ENCODE data around the gene NADSYN1.

Gene NADSYN1

DNA sequence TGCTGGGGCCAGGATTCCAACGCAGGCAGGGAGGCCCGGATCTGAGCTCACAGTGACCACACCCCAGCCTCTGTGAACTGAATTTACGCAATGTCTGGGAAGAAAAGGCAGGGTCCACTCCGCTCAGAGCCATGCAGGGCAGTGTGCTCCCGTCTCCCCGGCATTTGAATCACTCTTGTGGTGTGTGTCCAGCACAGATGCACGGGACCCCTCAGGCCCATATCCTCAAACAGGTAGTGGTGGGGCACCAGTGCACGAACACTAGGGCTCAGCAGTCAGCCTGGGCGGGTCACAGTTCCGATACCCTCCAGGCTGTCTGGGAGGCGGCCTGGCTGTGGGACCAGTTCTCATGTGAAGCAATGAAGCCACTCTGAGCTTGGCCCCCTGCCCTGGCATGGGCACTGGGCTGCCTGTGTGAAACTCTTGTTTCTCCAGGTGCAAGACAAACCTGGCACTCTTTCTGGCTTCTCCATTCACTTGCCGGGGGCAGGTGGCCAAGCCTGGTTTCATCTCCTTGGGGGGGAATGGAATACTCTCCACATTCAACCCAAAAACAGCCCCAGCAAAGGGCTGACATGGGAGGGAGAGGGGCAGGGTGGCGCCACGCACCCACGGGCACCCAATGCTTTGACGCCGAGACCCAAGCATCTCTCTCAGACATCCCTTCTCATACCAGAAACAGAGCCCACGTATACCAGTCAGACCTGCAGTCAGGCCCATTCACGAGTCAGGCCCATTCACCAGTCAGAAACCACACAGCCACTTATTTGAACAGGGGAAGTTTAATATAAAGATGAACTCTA lies 19.2 kb upstream of the NADSYN1 start:
- no peak overlapping the region for H3K4me3 ChIP-seq (ENCODE audit: low read depth, low read length, poor library complexity, severe bottlenecking)
- TF ChIP-seq CTCF (IDR thresholded peaks at IDR 0.05; ENCODE audit: low read length) (no peak), EZH2 (IDR thresholded peaks at IDR 0.05; ENCODE audit: borderline replicate concordance, low read length) (no peak)
- no peaks in the 10 kb centered on the region for H3K27me3 ChIP-seq (ENCODE audit: insufficient read depth, low read length)
- H3K27ac ChIP-seq (ENCODE audit: low read depth, low read length, poor library complexity, severe bottlenecking) = no peak overlapping the region
- no peaks in the 10 kb centered on the region for H3F3A ChIP-seq (ENCODE audit: insufficient read depth, low read length)
- H3K9ac ChIP-seq (ENCODE audit: low read length) = no peak overlapping the region
- no peaks in the 10 kb centered on the region for H3K9me2 ChIP-seq (ENCODE audit: low read depth, low read length)
- no peak overlapping the region for H2AFZ ChIP-seq (ENCODE audit: low read length)
- no peaks in the 10 kb centered on the region for H3K79me2 ChIP-seq (ENCODE audit: insufficient read depth, low read length)
- no peaks in the 10 kb centered on the region for H4K20me1 ChIP-seq (ENCODE audit: insufficient read depth, low read length)
- H3K9me3 ChIP-seq (ENCODE audit: low read length) = no peaks in the 10 kb centered on the region
- H3K36me3 ChIP-seq (ENCODE audit: insufficient read depth, low read length) = peaks cover 46% of the 10 kb centered on the region
- no peak overlapping the region for H3K4me2 ChIP-seq (ENCODE audit: low read length)
- no peaks in the 10 kb centered on the region for H3K4me1 ChIP-seq (ENCODE audit: insufficient read depth, low read length, severe bottlenecking)

DNA sequence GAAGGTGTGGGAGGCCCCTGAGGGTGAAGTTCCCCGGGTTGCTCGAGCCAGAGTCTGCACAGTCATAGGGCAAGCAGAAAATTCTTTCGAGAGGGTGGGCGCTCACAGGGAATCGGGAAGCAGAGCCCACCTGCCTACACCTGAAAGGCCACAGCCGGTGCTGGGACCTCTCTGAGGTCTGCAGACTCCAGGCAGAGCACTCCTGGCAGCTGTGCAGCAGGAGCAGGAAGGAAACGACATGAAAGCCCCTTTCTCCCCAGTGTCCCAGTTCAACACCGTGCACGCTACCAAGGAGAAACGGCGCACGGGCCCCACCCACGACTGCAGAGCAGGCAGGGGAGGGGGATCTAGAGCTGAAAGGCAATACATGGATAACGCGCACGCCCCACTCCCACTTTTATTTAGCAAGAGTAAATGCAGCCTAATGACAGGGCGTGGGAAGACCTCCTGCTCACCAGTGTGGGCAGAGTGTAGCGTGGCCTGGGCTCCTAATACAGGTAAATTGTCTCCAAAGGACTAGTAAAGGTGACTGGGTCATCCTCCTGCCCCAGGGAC lies 18.4 kb upstream of the NADSYN1 start:
- TF ChIP-seq CTCF (IDR thresholded peaks at IDR 0.05; ENCODE audit: low read length) (no peak), EZH2 (IDR thresholded peaks at IDR 0.05; ENCODE audit: borderline replicate concordance, low read length) (no peak)
- Histone ChIP-seq H2AFZ (ENCODE audit: low read length) (no peak overlapping the region), H3K27me3 (ENCODE audit: insufficient read depth, low read length) (no peaks in the 10 kb centered on the region), H4K20me1 (ENCODE audit: insufficient read depth, low read length) (no peaks in the 10 kb centered on the region), H3K9me2 (ENCODE audit: low read depth, low read length) (no peaks in the 10 kb centered on the region), H3K27ac (ENCODE audit: low read depth, low read length, poor library complexity, severe bottlenecking) (no peak overlapping the region), H3K4me2 (ENCODE audit: low read length) (no peak overlapping the region), H3K79me2 (ENCODE audit: insufficient read depth, low read length) (no peaks in the 10 kb centered on the region), H3K36me3 (ENCODE audit: insufficient read depth, low read length) (peaks cover 54% of the 10 kb centered on the region), H3K9ac (ENCODE audit: low read length) (no peak overlapping the region), H3K9me3 (ENCODE audit: low read length) (no peaks in the 10 kb centered on the region), H3K4me3 (ENCODE audit: low read depth, low read length, poor library complexity, severe bottlenecking) (no peak overlapping the region), H3F3A (ENCODE audit: insufficient read depth, low read length) (no peaks in the 10 kb centered on the region), H3K4me1 (ENCODE audit: insufficient read depth, low read length, severe bottlenecking) (no peaks in the 10 kb centered on the region)

- Histone ChIP-seq H3F3A (ENCODE audit: insufficient read depth, low read length) (no peaks in the 10 kb centered on the region), H3K36me3 (ENCODE audit: insufficient read depth, low read length) (peaks cover 61% of the 10 kb centered on the region), H3K79me2 (ENCODE audit: insufficient read depth, low read length) (no peaks in the 10 kb centered on the region), H3K4me1 (ENCODE audit: insufficient read depth, low read length, severe bottlenecking) (no peaks in the 10 kb centered on the region), H3K27me3 (ENCODE audit: insufficient read depth, low read length) (no peaks in the 10 kb centered on the region), H2AFZ (ENCODE audit: low read length) (no peak overlapping the region), H3K4me2 (ENCODE audit: low read length) (no peak overlapping the region), H3K4me3 (ENCODE audit: low read depth, low read length, poor library complexity, severe bottlenecking) (no peak overlapping the region), H3K9ac (ENCODE audit: low read length) (no peak overlapping the region), H3K9me3 (ENCODE audit: low read length) (no peaks in the 10 kb centered on the region), H4K20me1 (ENCODE audit: insufficient read depth, low read length) (no peaks in the 10 kb centered on the region), H3K27ac (ENCODE audit: low read depth, low read length, poor library complexity, severe bottlenecking) (no peak overlapping the region), H3K9me2 (ENCODE audit: low read depth, low read length) (no peaks in the 10 kb centered on the region)
- TF ChIP-seq EZH2 (IDR thresholded peaks at IDR 0.05; ENCODE audit: borderline replicate concordance, low read length) (no peak), CTCF (IDR thresholded peaks at IDR 0.05; ENCODE audit: low read length) (no peak)
Observed at GRCh38 chr11:71435278-71435951, 17.6 kb upstream of the NADSYN1 start.
